Upper lobe of right lung (tissue), 1 donor: ENCODE data around the gene SAP130. TPM values are rescaled to one million over a fixed set of nuclear protein-coding genes. Genes with fewer than 3 reads are reported as not detected.

Experiments
- ATAC-seq: fragments of 200-7000 bp; cut with Tn5 transposase; one replicate; pipeline ENCODE4 v1.9.1; 2020; ENCODE audit warnings: mild to moderate bottlenecking, moderate library complexity
- DNase-seq: peaks from one replicate; pipeline ENCODE4 v3.0.0-alpha.2; 2020
- H3K27ac ChIP-seq: fragments of 200-600 bp; one replicate; pipeline ENCODE4 v1.8.0; 2022
- H3K27me3 ChIP-seq: fragments of 200-600 bp; one replicate; pipeline ENCODE4 v1.8.0; 2022; ENCODE audit warnings: mild to moderate bottlenecking
- H3K36me3 ChIP-seq: fragments of 200-600 bp; one replicate; pipeline ENCODE4 v1.8.0; 2022
- H3K4me1 ChIP-seq: fragments of 200-600 bp; one replicate; pipeline ENCODE4 v1.8.0; 2022
- H3K4me3 ChIP-seq: fragments of 200-600 bp; one replicate; pipeline ENCODE4 v1.8.0; 2022; ENCODE audit warnings: mild to moderate bottlenecking
- H3K9me3 ChIP-seq: fragments of 200-600 bp; one replicate; pipeline ENCODE4 v1.8.0; 2022
- CTCF ChIP-seq: fragments of 200-600 bp; IDR thresholded peaks from one replicate; pipeline ENCODE4 v1.8.0; 2022; ENCODE audit warnings: antibody characterized with exemption
- intact Hi-C: fragments of 100-400 bp; cut with DNase I; formaldehyde crosslinking; loops from one replicate; pipeline ENCODE4 v1.11.0; 2022
- total RNA-seq: library from RNA; stranded (reverse); fragmentation: NEBNext Ultra II Directional; extraction: Animal tissue kit (Norgen Biotek cat#: 25700); gene quantifications from one replicate; pipeline ENCODE4 v1.2.1, GENCODE V29; 2021
- donor health status: DM: no; HTN: yes; CAD: no; lungs with severe emphysema.

Gene SAP130
- total RNA-seq, 1 donor from 2014 or later: 16.9 TPM

- peaks cover 86% of the 10 kb centered on the region for H3K36me3 ChIP-seq
- H3K4me1 ChIP-seq: no peaks in the 10 kb centered on the region
- intact Hi-C loops: no loop called here
- H3K27ac ChIP-seq: no peak overlapping the region
- no peaks in the 10 kb centered on the region for H3K27me3 ChIP-seq
- ATAC-seq: no peak
- no peaks in the 10 kb centered on the region for H3K9me3 ChIP-seq
- DNase-seq: no peak
- H3K4me3 ChIP-seq: no peak overlapping the region
- TF ChIP-seq CTCF: no peak
These were observed 42.1 kb downstream of the SAP130 start for GRCh38 chr2:127985735-127986134.

- peaks cover 80% of the 10 kb centered on the region for H3K36me3 ChIP-seq
- no peak overlapping the region for H3K4me3 ChIP-seq
- H3K4me1 ChIP-seq: no peaks in the 10 kb centered on the region
- no peak overlapping the region for H3K27ac ChIP-seq
- H3K9me3 ChIP-seq: no peaks in the 10 kb centered on the region
- ATAC-seq (no peak), DNase-seq (no peak)
- intact Hi-C loops: no loop called here
- no peak for TF ChIP-seq CTCF
- H3K27me3 ChIP-seq: no peaks in the 10 kb centered on the region
These were observed 42.7 kb downstream of the SAP130 start for GRCh38 chr2:127985026-127985734.

- Histone ChIP-seq H3K9me3 (no peaks in the 10 kb centered on the region), H3K36me3 (peaks cover 77% of the 10 kb centered on the region), H3K27ac (no peak overlapping the region), H3K4me3 (no peak overlapping the region), H3K4me1 (no peaks in the 10 kb centered on the region), H3K27me3 (no peaks in the 10 kb centered on the region)
- no peak for ATAC-seq
- DNase-seq: no peak
- TF ChIP-seq CTCF: no peak
- intact Hi-C loops: no loop called here
These were observed 43.3 kb downstream of the SAP130 start for GRCh38 chr2:127984551-127984950.

GRCh38 chr2:127969446-127969845 is 58.4 kb downstream of the SAP130 start:
- TF ChIP-seq CTCF: no peak
- intact Hi-C loops: no loop called here
- H3K27ac ChIP-seq: no peak overlapping the region
- DNase-seq (no peak), ATAC-seq (no peak)
- no peaks in the 10 kb centered on the region for H3K9me3 ChIP-seq
- H3K27me3 ChIP-seq: no peaks in the 10 kb centered on the region
- H3K4me3 ChIP-seq: no peak overlapping the region
- H3K4me1 ChIP-seq: no peaks in the 10 kb centered on the region
- H3K36me3 ChIP-seq: peaks cover 55% of the 10 kb centered on the region

- peaks cover 53% of the 10 kb centered on the region for H3K36me3 ChIP-seq
- no peak overlapping the region for H3K27ac ChIP-seq
- ATAC-seq (no peak), DNase-seq (no peak)
- H3K27me3 ChIP-seq: no peaks in the 10 kb centered on the region
- H3K4me3 ChIP-seq: no peak overlapping the region
- intact Hi-C loops: no loop called here
- H3K4me1 ChIP-seq: no peaks in the 10 kb centered on the region
- H3K9me3 ChIP-seq: no peaks in the 10 kb centered on the region
- no peak for TF ChIP-seq CTCF
These were observed 59.1 kb downstream of the SAP130 start for GRCh38 chr2:127968610-127969339.
